ENCODE results near the gene HIBADH. TPM values are rescaled to one million over a fixed set of nuclear protein-coding genes. Genes with fewer than 3 reads are reported as not detected.

The HIBADH gene
- total and polyA plus RNA-seq, 2 donors (not counting 3 experiments of a cell fraction or from before 2014, with no cell fraction given) = 22.6 to 30.5 TPM

GRCh38 chr7:27585781-27586447, 76.8 kb downstream of the HIBADH start:
- BruUV-seq (replicated peaks) = no TSS peak
- Histone ChIP-seq H3K27me3 (ENCODE audit: control insufficient read depth in 2 of 2, insufficient read depth in 2 of 2, low read length in 2 of 2) (no peaks in the 10 kb centered on the region), H3K9me1 (replicated peaks; ENCODE audit: control insufficient read depth, extremely low read depth, insufficient read depth, low read length) (no peaks in the 10 kb centered on the region), H3K4me2 (ENCODE audit: insufficient read depth, low read length) (no peak overlapping the region), H3K4me3 (replicated peaks in 1 of 3; ENCODE audit: insufficient read depth in 1 of 3, low read depth in 1 of 3, low read length in 3 of 3) (no peak overlapping the region), H3K4me1 (ENCODE audit: control insufficient read depth, extremely low read depth, insufficient read depth, low read length) (no peaks in the 10 kb centered on the region), H4K20me1 (replicated peaks; ENCODE audit: control insufficient read depth, extremely low read depth, insufficient read depth, low read length) (no peaks in the 10 kb centered on the region), H3K9ac (replicated peaks; ENCODE audit: extremely low read depth, insufficient read depth, low read length) (no peak overlapping the region), H3K36me3 (ENCODE audit: control insufficient read depth in 2 of 2, extremely low read depth in 1 of 2, insufficient read depth in 2 of 2, low read length in 2 of 2) (no peaks in the 10 kb centered on the region), H3K79me2 (ENCODE audit: control insufficient read depth, insufficient read depth, low read length) (no peaks in the 10 kb centered on the region), H3K9me3 (replicated peaks; ENCODE audit: control insufficient read depth, insufficient read depth, low read length) (no peaks in the 10 kb centered on the region), H3K27ac (ENCODE audit: insufficient read depth, low read depth, low read length) (no peak overlapping the region), H2AFZ (ENCODE audit: low read depth, low read length) (no peak overlapping the region)
- dilution Hi-C loops (cut with MboI; ENCODE audit: extremely low pct_ligation_motif_present, low sequenced_read_pairs) (no loop called here), intact Hi-C loops (cut with micrococcal nuclease) (no loop called here)
- DNase-seq (ENCODE audit: low read depth, low spot score) (no peak), FAIRE-seq (no peak)
- CTCF ChIA-PET = interaction anchor here (1.1 to 2.1 kb wide), 5 partner anchors 9 to 434 kb away, joined by 3 to 6 read pairs (median 3); no protein-coding TSS in a partner anchor
- POLR2A ChIA-PET = no interaction called here
- TF ChIP-seq MYC (IDR thresholded peaks at IDR 0.05; ENCODE audit: low read depth, low read length) (no peak), POLR2A (IDR thresholded peaks at IDR 0.05; ENCODE audit: low read depth, low read length) (no peak), EZH2 (IDR thresholded peaks at IDR 0.05; ENCODE audit: borderline replicate concordance, low read depth, low read length, severe bottlenecking) (no peak), POLR2AphosphoS5 (IDR thresholded peaks at IDR 0.05; ENCODE audit: insufficient read depth, low read depth, low read length) (no peak), GATA2 (IDR thresholded peaks at IDR 0.05; ENCODE audit: insufficient read depth, insufficient read length, low read depth, low read length) (no peak), CTCF (IDR thresholded peaks at IDR 0.05; ENCODE audit: extremely low read depth in 1 of 2, insufficient read depth in 1 of 2, low read depth in 1 of 2, low read length in 2 of 2) (no peak), MAX (IDR thresholded peaks at IDR 0.05; ENCODE audit: insufficient read depth, insufficient read length) (no peak), JUN (IDR thresholded peaks at IDR 0.05; ENCODE audit: borderline replicate concordance, insufficient read depth, insufficient read length, low read depth) (no peak), FOS (IDR thresholded peaks at IDR 0.05; ENCODE audit: borderline replicate concordance, insufficient read depth, low read length) (no peak)

Data from endothelial cell of umbilical vein (primary cell).